Retinal pigment epithelial cell (primary cell): ENCODE results near the gene PAX6.

Experiments used
- DNase-seq: peaks from one replicate; pipeline ENCODE4 v3.0.0-alpha.2; 2010; ENCODE audit warnings: low read depth
- H3K4me3 ChIP-seq: 2 replicates; pipeline ENCODE4 v1.5.1; 2011; ENCODE audit warnings: mild to moderate bottlenecking, low read length, control low read depth, moderate library complexity
- TF ChIP-seq, protein P1 (sequence below): conservative IDR thresholded peaks from 2 replicates; pipeline ENCODE4 v1.5.1; 2011; ENCODE audit warnings: low read depth, low read length, control low read depth, inconsistent platforms

Gene PAX6

DNA sequence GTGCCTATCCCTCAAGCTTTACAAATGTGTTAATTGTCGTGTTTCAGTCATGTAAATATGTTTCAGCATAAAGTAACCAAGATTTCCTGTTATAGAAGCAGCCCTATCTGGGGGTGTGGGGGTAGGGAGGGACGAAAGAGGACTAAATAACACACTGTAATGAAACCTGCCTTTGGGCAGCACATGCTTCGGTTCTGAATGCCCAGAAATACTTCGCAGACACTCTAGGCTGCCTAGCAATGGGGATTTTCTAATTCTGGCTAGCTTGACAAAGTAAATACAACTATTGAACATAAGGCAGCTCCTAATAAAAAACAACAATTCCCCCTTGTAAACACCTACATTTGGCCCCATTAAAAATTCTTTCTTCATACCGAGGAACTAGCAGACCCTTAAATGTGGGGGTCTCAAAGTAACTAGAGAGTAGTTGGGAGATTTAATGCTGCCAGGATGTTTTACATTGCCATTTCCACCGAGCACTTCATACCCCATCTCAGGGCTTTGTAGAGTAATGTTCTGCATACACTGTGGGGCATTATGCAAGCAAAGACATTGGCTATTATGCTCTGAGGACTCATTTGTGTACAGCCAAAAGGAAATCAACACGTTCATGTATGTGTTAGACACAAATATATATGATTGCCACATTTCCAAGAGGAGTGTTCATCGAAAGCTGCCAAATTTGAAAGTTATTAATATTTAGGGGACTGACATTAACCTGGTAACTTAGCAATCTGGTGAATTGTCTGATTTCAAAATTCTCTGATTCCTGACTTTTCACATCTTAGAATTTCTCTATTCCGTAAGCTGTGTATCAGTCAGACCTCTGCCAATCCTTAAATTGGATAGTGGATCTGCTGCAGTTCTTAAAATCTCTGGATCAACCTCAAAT, 42.1 kb downstream of the PAX6 start:
- TF ChIP-seq, protein P1, sequence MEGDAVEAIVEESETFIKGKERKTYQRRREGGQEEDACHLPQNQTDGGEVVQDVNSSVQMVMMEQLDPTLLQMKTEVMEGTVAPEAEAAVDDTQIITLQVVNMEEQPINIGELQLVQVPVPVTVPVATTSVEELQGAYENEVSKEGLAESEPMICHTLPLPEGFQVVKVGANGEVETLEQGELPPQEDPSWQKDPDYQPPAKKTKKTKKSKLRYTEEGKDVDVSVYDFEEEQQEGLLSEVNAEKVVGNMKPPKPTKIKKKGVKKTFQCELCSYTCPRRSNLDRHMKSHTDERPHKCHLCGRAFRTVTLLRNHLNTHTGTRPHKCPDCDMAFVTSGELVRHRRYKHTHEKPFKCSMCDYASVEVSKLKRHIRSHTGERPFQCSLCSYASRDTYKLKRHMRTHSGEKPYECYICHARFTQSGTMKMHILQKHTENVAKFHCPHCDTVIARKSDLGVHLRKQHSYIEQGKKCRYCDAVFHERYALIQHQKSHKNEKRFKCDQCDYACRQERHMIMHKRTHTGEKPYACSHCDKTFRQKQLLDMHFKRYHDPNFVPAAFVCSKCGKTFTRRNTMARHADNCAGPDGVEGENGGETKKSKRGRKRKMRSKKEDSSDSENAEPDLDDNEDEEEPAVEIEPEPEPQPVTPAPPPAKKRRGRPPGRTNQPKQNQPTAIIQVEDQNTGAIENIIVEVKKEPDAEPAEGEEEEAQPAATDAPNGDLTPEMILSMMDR, result no peak
- H3K4me3 ChIP-seq, result no peak overlapping the region
- no peak for DNase-seq

DNA sequence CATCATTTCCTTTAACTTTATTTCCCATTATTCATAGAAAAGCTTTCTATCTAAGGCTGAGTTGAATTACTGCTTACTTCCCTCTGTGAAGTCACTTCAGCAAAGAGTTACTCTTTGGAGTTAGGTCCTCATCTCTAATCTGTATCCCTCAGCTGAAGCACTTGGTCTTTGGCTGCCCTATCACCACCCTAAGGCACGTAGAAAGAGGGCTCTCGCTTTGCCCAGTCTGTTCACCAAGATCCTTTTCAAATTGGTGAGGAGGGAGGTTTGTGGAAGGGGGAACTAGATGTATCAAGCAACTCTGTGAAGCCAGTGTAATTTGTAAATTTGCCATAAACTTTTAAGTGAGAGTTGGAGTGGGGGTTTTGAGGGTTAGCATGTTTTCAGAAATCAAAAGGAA, 43.4 kb downstream of the PAX6 start:
- H3K4me3 ChIP-seq, result no peak overlapping the region
- TF ChIP-seq, protein P1, result no peak
- DNase-seq, result no peak

DNA sequence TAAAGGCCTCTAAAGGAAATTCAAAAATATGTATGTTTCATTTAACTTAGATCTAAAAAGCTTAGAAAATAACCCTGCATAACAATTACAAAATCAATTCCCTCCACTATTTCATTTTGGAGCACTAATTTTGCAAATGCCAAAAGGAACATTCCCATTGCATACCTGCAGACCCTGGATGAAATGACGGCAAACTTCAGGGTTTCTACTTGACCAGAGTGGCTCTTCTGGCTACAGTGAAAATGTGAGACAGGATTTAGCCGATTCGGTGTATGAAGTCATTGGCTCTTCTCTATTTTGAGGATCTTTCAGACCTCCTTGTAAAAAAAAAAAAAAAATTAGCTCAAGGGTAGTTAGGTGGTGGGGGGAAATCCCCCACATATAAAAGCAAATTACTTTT, 44.1 kb downstream of the PAX6 start:
- no peak overlapping the region for H3K4me3 ChIP-seq
- DNase-seq, result no peak
- TF ChIP-seq, protein P1, result no peak

DNA sequence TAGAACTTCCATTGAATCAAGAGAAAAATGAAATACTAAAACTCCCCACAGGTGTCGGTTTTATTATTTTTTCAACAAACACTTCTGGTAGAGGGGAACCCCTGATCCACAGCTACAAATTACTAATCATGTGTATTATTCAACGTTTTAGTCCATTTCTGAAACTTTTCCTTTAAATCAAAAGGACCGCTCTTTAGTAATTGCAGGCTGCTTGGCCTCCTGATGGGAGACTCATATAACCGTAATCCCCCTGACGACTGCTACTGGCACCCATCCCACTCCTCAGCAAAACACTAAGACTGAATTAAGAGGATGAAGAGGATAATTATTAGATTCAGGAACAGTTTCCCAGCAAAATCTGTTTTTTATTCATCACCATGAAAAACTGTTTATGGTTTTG, 46.4 kb downstream of the PAX6 start:
- peak; percentile 68 for DNase-seq
- TF ChIP-seq, protein P1, result no peak
- H3K4me3 ChIP-seq, result no peak overlapping the region

DNA sequence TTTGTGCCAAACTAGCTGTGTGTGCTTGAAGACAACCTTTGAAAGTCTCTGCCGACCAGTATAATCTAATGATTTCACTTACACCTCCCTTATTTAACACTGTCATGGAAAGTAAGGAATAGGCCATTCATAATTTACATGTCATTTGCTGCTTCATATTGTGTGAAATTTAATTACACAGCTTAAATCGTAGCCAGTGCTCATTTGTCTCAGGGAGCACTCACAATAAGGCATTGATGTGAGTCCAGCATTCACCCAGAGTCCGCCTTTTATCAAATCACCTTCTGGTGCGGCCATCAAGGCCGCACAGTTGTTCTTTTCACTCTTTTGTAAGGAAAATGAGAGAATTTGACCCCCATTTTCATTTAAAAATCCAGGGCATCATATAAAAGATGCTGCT, 46.9 kb downstream of the PAX6 start:
- TF ChIP-seq, protein P1, result no peak
- DNase-seq, result no peak
- no peak overlapping the region for H3K4me3 ChIP-seq

DNA sequence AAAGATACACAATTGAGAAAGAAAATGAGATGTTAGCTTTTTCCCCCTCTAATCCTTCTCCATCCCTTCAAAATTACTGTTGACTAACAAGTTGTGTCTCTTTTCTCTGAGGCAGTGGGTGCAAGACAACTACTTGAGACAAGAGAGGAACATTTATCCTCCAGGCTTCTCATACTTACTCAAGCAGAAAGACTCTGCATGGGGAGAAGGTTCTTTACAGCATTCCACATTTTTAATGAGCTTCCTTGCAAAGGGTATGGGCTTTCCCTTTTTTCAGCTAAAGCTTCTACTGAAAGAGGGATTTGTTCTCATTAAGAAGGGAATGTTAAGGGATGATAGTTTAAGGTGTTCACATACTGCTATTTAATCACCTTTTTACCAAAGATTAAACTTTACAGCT, 47.8 kb downstream of the PAX6 start:
- TF ChIP-seq, protein P1, result no peak
- DNase-seq, result peak; percentile 41
- no peak overlapping the region for H3K4me3 ChIP-seq

DNA sequence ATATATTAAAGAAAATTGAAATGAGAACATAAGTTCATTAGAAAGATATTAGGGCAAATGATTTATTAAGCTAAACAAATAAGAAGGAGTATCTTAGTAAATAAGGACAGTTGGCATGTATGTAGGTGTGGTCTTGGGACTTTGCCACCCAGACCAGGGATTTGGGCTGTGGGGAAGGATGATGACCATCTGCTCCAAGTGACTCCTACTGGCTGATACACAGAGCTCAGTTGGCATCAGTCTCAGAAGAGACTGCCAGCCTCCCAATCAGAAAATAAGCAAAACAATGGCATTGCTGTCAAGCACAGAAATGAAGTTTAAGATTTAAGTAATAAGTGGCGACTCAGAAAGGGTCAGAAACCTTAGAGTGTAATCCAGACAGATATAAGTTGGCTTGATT, 49.5 kb downstream of the PAX6 start:
- TF ChIP-seq, protein P1, result no peak
- no peak for DNase-seq
- no peak overlapping the region for H3K4me3 ChIP-seq
